Measurements from ENCODE around the gene ACTN3. TPM values are rescaled to one million over a fixed set of nuclear protein-coding genes. Genes with fewer than 3 reads are reported as not detected.

Gene ACTN3
- 0.11 TPM in 1 of 2 replicates, not detected in the other for total RNA-seq
- long read RNA-seq = 0 reads

DNA sequence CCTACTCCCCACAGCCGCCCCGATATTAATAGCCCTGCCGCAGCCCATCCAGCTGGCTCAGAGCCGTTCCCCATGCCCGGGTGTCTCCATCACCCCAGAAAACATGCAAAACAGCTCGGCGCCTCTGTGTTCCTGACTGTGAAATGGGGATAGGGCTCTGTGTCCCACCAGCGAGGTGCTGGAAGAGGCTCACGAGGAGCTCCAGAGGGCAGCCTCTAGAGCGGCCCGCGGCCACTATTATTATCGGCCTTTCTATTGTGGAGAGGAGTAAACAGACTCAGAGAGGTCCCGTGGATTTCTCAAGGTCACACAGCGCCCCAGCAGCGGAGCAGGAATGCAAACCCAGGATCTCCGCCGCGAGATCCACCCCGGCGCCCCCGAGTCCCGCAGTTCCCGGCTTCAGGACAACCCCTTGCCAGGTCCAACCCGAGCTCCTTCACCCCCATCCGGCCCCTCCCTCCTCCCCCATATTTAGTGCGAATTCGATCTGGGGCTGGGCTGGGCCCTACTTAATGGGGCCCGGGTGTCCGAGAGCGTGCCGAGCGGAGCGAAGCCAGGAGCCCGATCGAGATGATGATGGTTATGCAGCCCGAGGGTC is at the start of gene ACTN3:
TSS of gene ACTN3 (plus strand) at position 536 of the 598 bp plus-strand sequence. CDS start at position 571, 35 bp downstream.
- Mint-ChIP-seq H3K36me3 (ENCODE audit: unreplicated experiment) (peaks cover 12% of the 10 kb centered on the region), H3K27ac (ENCODE audit: unreplicated experiment) (no peak within 1 kb of the TSS), H3K9me3 (ENCODE audit: unreplicated experiment) (no peaks in the 10 kb centered on the region), H3K27me3 (ENCODE audit: unreplicated experiment) (peaks cover 5% of the 10 kb centered on the region), H3K4me3 (ENCODE audit: unreplicated experiment) (peak within 1 kb of the TSS; percentile 75), H3K4me1 (ENCODE audit: unreplicated experiment) (peaks cover 22% of the 10 kb centered on the region)
- no peak for TF ChIP-seq CTCF (IDR thresholded peaks at IDR 0.05)
- DNase-seq (ENCODE audit: extremely low spot score, unreplicated experiment) = no peak

- Mint-ChIP-seq H3K9me3 (ENCODE audit: unreplicated experiment) (no peaks in the 10 kb centered on the region), H3K4me3 (ENCODE audit: unreplicated experiment) (no peak overlapping the region), H3K27ac (ENCODE audit: unreplicated experiment) (no peak overlapping the region), H3K27me3 (ENCODE audit: unreplicated experiment) (no peaks in the 10 kb centered on the region), H3K4me1 (ENCODE audit: unreplicated experiment) (no peaks in the 10 kb centered on the region), H3K36me3 (ENCODE audit: unreplicated experiment) (peaks cover 15% of the 10 kb centered on the region)
- DNase-seq (ENCODE audit: extremely low spot score, unreplicated experiment) = no peak
- TF ChIP-seq CTCF (IDR thresholded peaks at IDR 0.05) = no peak
Observed at GRCh38 chr11:66497206-66497605, 49.5 kb upstream of the ACTN3 start.

DNA sequence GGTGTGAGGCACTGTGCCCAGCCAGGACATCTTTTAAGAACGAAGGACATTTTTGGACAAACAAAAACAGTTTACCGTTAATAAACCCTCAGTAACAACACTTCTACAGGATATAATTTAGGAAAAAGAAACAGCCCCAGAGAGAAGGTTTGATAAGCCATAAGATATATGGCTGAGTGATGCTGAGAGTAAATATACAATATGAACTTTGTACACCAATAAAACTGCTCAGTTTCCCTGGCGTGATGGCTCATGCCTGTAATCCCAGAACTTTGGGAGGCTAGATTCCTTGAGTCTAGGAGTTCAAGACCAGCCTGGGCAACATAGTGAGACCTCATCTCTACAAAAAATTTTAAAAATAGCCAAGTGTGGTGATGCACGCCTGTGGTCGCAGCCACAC is 48.2 kb upstream of the ACTN3 start:
- Mint-ChIP-seq H3K4me1 (ENCODE audit: unreplicated experiment) (no peaks in the 10 kb centered on the region), H3K9me3 (ENCODE audit: unreplicated experiment) (no peaks in the 10 kb centered on the region), H3K27me3 (ENCODE audit: unreplicated experiment) (no peaks in the 10 kb centered on the region), H3K36me3 (ENCODE audit: unreplicated experiment) (peaks cover 11% of the 10 kb centered on the region), H3K27ac (ENCODE audit: unreplicated experiment) (no peak overlapping the region), H3K4me3 (ENCODE audit: unreplicated experiment) (no peak overlapping the region)
- no peak for TF ChIP-seq CTCF (IDR thresholded peaks at IDR 0.05)
- no peak for DNase-seq (ENCODE audit: extremely low spot score, unreplicated experiment)

DNA sequence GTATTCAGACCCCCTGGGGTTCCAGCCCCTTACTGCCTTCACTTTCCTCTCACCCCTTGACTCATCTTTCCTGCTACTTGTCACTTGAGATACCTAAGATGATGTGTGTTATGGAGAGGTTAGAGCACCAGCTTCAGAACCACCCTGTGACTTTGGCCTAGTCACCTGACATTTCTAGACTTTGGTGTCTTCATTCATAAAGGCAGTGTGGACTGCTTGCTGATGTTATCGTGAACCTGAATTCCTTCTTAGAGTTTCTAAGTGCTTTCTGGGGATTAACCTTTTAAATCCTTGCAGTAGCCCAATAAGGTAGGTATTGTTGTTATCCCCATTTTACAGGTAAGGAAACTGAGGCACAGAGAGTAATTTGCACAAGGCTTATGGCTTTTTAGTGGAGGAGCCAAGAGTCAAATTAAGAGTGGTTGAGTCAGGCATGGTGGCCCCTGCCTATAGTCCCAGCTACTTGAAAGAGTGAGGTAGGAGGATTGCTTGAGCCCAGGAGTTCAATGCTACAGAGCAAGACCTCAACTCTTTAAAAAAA is 41.4 kb upstream of the ACTN3 start:
- Mint-ChIP-seq H3K27ac (ENCODE audit: unreplicated experiment) (no peak overlapping the region), H3K9me3 (ENCODE audit: unreplicated experiment) (no peaks in the 10 kb centered on the region), H3K4me3 (ENCODE audit: unreplicated experiment) (no peak overlapping the region), H3K36me3 (ENCODE audit: unreplicated experiment) (peaks cover 8% of the 10 kb centered on the region), H3K27me3 (ENCODE audit: unreplicated experiment) (no peaks in the 10 kb centered on the region), H3K4me1 (ENCODE audit: unreplicated experiment) (peaks cover 3% of the 10 kb centered on the region)
- TF ChIP-seq CTCF (IDR thresholded peaks at IDR 0.05) = no peak
- no peak for DNase-seq (ENCODE audit: extremely low spot score, unreplicated experiment)

- Mint-ChIP-seq H3K27ac (ENCODE audit: unreplicated experiment) (no peak overlapping the region), H3K9me3 (ENCODE audit: unreplicated experiment) (no peaks in the 10 kb centered on the region), H3K27me3 (ENCODE audit: unreplicated experiment) (no peaks in the 10 kb centered on the region), H3K4me3 (ENCODE audit: unreplicated experiment) (no peak overlapping the region), H3K4me1 (ENCODE audit: unreplicated experiment) (peaks cover 14% of the 10 kb centered on the region), H3K36me3 (ENCODE audit: unreplicated experiment) (peaks cover 2% of the 10 kb centered on the region)
- no peak for DNase-seq (ENCODE audit: extremely low spot score, unreplicated experiment)
- no peak for TF ChIP-seq CTCF (IDR thresholded peaks at IDR 0.05)
Observed at GRCh38 chr11:66509131-66509561, 37.6 kb upstream of the ACTN3 start.
